Dedifferentiated amniotic fluid mesenchymal stem cell (primary cell): Measurements from ENCODE around the gene PRR15L.
A peak's percentile ranks its signal among the peaks of the same experiment; 100 is the strongest.

Experiments
- DNase-seq: peaks from one replicate; pipeline ENCODE4 v3.0.0-alpha.2; 2016; ENCODE audit errors: extremely low spot score

Gene PRR15L

DNA sequence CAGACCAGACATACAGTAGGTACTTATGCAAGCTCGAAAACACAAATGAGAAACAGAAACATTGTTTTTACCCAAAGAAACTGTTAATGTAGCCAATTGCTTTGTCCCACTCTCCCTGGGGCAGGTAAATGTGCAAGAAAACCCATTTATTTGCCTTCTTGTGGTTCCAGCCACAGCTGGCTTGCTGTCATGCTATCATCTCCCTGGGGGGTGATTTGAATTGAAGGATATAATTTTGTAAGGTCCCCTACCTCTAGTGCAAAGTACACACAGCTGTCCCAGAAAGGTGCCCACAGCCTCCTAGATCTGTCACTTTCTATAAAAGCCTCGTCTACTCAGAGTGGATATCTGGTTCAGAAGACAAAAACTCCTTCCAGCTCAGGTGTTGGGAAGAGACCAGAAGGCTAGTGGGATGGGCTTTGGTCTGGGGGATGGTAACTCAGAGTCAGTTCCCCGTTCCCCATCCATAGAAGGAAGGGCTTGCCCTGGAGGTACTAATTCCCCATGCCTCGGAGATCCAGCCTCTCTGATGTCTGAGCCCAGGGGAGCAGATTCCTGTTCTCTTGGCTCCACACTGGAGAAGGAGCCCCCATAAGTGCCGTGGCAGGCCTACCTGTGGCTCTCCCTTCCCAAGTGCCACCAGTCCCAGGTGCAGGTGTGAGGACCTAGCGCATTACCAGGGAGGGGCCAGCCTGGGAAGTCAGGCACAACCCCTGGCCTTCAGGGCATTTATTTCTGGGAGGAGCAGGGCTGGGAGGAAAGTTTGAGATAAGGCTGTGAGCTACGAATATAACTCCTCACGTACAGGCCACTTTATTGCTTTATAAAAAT is 2.4 kb upstream of the PRR15L start:
- DNase-seq: no peak

DNA sequence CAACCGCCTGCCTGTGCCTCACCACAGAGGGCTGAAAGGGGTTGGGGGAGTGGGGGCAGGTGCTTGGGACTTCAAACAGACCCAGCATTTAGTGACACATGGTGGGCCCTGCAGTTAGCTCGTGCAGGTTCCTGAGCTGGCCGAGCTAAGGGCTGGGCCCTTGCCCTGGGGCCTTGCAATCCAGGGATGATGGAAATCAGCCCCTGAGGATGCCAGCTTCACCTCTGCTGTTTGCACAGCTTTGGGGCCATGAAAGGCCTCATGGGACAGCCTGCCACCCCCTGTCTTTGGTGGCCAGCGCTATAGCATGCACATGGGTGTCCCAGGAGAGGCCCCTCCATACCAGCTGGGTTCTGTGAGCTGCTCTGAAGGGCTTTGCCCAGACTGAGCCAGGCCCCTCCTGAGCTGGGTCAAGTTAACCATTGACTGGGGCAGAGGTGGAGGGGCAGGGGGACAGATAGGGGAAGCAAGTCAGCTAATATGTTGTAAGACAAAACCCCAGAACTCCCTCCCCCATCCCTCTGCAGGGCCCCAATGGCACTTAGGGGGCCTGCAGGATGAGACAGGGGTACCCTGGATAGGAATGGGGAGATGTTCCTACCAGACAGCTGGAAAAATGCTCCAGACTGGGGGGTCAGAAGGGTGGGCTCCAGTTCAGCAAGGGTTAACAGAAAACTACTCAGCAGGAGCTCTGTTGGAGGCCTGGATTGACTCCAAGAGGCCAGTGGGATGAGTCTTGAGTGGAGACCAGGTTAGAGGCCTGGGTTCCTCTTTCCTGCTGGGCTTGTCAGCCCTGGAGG is 692 bp downstream of the PRR15L start:
- DNase-seq: no peak

- no peak for DNase-seq
These were observed 1.9 kb downstream of the PRR15L start for GRCh38 chr17:47955497-47956461.

GRCh38 chr17:47953909-47954308 is 3.8 kb downstream of the PRR15L start:
- DNase-seq: no peak

DNA sequence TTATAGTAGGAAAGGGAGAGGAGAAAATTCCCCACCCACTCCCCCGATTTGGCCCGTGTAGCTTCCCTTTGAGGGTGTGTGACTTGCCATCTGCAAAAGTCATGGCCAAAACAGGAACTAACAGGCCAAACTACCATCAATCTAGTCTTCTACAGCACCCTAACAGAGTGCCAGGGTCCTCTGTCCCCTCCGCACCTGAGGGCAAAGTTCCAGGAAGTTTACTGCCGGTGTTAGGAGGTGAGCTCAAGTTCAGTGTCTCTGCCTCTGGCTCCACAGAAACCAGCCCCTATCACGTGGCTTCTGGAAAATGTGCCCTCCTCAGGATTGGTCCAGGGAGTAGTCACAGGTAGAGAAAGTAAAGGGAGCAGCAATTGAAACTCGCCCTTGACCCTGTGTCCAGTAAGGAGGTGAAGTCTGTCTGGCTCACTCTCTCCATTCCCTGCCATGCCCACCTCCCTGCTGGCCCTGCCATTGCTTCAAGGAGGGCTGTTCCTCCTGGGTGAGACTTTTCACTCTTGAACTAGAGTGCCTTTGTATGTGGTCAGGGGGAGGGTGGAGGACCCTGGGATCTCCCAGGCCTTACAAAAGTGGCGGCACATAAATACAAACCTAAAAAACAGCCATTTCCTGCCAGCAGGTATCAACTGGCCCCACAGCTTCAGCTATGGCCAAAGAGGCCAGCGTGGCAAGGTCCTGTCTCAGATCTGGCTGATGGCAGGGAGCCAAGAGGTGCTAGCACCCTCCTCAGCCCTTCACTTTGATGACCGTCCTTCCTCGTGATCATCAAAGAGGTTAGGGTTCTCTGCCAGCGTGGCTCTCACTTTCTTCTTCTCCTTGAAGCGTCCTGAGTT is 5.3 kb downstream of the PRR15L start:
- DNase-seq: no peak

DNA sequence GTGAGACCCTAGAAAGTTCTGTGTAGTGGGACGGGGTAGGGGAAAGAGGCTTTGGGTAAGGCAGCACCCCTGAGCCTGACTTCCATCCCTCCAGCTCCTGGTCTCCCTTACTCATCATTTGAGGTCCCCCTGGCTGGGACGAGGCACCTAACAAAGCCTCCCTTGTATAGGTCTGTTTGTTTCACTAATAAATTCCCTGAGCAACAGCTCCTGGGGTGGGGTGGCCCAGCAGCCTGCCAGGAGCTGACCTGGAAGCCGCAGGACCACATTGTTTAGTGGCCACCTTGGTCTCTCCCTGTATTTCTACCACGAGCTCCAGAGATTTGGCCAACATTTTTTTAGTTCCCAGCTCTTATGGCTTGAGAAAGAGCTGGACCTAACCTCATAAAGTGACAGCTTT is 7.2 kb downstream of the PRR15L start:
- no peak for DNase-seq

DNA sequence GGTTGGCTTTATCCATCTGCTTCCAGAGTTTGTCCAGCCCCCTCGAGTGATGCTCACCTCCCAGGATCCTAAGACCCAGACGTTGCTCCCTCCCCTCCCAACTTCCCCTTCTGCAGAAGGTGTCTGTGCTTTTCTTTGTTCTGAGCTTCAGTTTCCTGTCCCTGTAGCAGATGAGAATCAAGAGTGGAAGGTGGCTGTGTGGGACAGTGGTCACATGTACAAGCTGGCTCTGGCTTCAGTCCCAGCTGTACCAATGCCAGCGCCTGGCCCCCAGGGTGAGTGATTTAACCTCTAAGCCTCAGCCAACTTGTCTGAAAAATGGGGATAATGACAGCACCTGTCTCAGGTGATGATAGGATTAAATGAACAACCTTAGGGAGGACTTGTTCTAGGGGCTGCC is 7.7 kb downstream of the PRR15L start:
- no peak for DNase-seq

GRCh38 chr17:47949197-47949759 is 8.4 kb downstream of the PRR15L start:
- peak; percentile 65 for DNase-seq

DNA sequence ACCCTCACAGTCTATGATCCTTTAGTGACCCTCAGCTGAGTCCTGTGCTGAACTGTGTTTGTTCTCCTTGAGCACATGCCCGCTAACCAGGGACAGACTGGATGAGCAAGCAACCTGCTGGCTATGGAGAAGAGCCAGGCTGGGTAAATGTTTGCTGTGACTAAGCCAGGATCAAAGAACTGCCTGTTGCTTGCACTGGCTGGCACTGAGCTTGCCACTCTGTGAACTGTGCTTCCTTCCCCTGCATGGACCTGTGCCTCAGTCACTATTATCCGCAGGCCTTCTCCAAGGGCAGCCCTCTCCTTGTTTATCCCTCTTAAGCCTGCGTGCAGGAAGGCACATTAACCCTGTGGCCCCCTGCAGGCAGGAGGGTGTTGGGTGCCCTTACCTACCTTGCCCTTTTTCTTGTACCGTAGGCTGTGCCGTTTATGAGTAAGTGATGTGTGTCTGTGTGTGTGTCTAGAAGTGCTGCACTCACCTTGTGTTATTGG is 8.9 kb downstream of the PRR15L start:
- DNase-seq: no peak

- DNase-seq: peak; percentile 81
These were observed 10.7 kb downstream of the PRR15L start for GRCh38 chr17:47946929-47947397.

DNA sequence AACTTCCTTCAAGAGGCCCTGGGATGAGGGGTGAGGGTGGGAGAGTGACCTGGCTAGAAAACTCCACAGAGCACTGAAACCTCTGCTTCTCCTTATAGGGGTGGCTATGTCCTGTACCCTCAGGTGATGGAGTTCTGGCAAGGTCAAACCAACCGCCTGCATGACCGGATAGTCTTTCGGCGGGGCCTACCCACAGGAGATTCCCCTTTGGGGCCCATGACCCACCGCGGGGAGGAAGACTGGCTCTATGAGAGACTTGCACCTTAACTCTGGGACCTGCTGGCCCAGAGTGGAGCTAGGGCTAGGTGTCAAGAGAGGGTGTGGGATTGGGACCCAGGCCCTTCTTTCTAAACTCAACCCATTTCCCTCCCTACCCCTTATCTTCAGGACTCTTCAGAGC is 11.2 kb downstream of the PRR15L start:
- DNase-seq: no peak

- DNase-seq: no peak
These were observed 11.9 kb downstream of the PRR15L start for GRCh38 chr17:47945529-47946508.

DNA sequence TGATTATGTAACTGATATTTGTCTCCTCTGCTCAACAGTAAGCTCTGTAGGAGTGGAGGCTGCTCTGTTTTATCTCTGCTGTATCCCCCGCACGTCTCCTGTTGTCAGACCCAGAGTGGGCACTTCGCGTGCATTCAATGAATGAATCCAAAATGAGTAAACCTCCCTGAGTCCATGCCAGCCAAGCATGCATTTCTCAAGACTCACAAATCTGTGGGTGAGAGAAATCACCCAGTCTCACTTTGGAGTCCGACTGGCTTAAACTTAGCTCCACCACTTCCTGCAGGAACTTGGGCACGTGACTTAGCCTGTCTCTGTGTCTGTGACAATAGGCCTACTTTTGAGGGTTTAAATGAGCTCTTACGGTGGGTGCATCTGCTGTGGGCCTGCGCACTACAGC is 12.6 kb downstream of the PRR15L start:
- DNase-seq: no peak

DNA sequence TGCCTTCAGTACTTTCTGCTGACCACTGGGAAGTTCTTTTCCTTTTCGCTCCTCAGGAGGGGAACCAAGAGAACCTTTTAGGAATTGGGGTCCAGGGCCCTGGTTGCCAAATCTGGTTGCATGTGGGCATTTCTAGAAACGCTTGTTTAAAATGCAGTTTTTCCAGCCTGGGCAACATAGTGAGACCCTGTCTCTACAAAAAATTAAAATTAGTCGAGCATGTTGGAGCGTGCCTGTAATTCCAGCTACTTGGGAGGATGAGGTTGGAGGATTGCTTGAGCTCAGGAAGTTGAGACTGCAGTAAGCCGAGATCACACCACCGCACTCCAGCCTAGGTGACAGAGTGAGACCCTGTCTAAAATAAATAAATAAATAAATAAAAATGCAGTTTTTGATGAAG is 15.1 kb downstream of the PRR15L start:
- DNase-seq: no peak

DNA sequence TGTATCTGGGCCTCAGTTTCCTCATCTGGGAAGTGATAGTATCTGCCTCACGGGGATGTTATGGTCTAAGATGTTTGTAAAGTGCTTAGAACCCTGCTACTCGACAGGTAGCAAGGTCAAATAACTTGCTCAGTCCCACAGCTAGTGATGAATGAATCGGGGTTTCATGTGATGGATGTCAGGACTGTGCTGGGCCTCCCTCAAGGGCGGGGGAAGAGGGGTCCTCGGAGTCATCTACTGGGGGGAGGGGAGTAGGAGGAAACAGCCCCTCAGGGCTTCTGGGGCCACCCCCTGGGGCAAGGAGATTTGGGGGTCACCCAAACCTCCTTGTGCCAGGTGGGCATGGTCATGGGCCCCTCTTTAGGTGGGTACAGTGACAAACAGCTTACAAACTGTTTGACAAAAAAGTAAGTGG is 15.6 kb downstream of the PRR15L start:
- DNase-seq: no peak

DNA sequence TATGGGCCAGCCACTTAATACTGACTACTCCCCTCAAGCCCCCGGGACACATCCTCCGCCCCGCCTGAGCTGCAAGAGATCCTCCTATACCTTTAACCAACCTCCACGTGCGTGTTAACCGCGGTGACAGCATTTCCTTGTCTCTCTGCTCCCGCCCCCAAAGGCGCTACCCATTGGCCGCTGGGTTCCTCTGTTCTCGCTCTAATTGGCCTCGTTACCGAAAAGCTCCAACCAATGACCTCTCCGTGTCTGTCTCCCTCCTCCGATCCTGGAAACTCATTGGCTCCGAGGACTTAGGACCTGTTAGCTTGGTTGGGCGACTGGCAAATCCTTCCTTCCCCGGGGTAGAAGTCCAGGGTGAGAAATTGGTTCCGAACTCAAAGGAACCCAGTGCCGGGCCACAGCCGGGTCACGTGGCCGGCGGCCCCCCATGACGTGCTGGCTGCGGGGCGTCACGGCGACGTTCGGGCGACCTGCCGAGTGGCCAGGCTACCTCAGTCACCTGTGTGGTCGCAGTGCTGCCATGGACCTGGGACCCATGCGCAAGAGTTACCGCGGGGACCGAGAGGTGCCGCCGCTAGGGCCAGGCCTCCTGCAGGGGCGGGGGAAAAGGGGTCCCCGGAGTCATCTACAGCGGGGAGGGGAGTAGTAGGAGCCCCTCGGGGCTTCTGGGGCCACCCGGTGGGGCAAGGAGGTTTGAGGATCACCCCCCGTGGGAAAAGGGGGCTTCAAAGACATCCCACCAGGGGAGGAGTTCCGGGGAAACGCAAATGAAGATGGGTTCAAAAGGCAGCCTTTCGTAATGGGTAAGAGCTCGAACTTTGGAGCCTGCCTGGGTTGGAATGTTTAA is 16.2 kb downstream of the PRR15L start, which contains the start of gene PNPO:
Gene PNPO (plus strand): TSS at position 326 of the 850 bp plus-strand sequence. CDS start 105 bp downstream, at position 431.
- DNase-seq: peak; percentile 99

DNA sequence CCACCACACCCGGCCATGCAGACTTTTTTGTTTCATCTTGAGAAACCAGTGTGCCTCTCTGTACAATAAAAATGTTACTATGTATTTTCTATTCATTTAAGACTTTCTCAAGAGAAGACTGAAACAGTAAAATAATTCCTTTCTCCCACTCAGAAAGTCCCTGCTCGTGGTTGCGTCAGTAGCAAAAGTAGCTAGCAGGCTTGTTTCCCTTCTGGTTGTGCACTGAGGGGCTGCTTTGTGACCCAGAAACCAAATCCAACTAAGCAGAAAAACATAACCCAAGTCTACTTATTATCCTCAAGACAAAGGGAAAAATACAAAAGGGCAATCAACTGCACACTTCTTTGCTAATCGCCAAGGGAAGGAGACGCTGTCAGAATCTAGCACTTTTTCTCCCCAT is 19.7 kb downstream of the PRR15L start:
- no peak for DNase-seq

DNA sequence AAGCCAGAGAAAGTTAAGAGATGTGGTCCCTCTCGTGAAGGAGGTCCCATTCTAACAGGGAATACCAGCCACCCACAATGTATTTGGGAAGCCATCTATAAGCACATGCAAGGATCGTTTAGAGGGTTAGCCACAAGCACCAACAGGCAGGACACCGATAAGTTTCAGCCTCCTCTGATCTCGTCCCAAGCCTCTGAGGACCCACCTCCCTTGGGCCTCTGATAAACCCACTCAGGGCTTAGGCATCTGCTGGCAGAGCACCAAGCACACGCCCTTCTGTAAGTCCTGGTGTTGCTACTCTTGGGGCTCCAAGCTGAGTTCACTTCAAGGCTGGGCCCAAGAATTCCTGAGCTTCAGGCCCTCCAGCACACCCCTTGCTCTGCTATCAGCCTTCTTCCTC is 21.7 kb downstream of the PRR15L start:
- DNase-seq: no peak
